ENCODE measurements around the gene AWAT1. TPM values are rescaled to one million over a fixed set of nuclear protein-coding genes. Genes with fewer than 3 reads are reported as not detected.

The AWAT1 gene
- not detected in 2 replicates for total RNA-seq

GRCh38 chrX:70234355-70234754, at the start of gene AWAT1:
TSS of gene AWAT1 (plus strand) at chrX:70234655. CDS start at chrX:70234696, 41 bp downstream.

DNA sequence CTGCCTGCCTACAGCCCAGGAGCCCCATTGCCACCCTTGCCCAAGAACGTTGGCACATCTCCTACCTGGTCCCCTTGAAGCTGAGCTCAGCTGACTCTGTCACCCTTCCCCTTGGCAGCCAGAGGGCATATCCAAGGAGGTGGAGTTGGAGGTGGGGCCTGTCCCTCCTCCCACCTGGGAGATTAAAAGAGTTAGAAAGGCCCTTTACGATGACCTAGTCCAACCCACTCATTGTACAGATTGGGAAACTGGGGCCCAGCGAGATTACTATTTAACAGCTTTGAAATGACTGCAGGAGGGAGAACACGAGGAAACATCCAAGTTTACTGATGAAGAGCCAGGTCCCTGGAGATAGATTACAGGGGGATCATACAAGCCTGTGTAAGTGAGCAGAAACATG, 25.6 kb downstream of the AWAT1 start, which contains the start of gene P2RY4:
TSS of gene P2RY4 (minus strand) at position 101 of the 400 bp plus-strand sequence. CDS start 580 bp downstream, outside the sequence.

GRCh38 chrX:70268034-70268433, 33.6 kb downstream of the AWAT1 start, which contains the start of gene ARR3:
TSS of gene ARR3 (plus strand) at chrX:70268334. CDS start at chrX:70269386, 1,052 bp downstream.

GRCh38 chrX:70281951-70282350, 47.5 kb downstream of the AWAT1 start, which contains the start of gene RAB41:
TSS of gene RAB41 (plus strand) at chrX:70282172. CDS start at chrX:70282218, 46 bp downstream.

Other genes starting within 250 kb of the AWAT1 start
- not detected in 2 replicates for gene AWAT2, start 184.7 kb upstream of the AWAT1 start, total RNA-seq
- gene OTUD6A, start 172.2 kb upstream of the AWAT1 start, total RNA-seq: not detected in 2 replicates
- 45.6 and 58.8 TPM in 2 replicates for gene IGBP1, start 101.2 kb upstream of the AWAT1 start, total RNA-seq
- gene DGAT2L6, start 57.2 kb upstream of the AWAT1 start, total RNA-seq: not detected in 2 replicates
- not detected in 2 replicates for gene P2RY4, start 25.5 kb downstream of the AWAT1 start, total RNA-seq
- not detected in 2 replicates for gene ARR3, start 33.7 kb downstream of the AWAT1 start, total RNA-seq
- gene RAB41, start 47.5 kb downstream of the AWAT1 start, total RNA-seq: not detected in 2 replicates
- gene PDZD11, start 55.3 kb downstream of the AWAT1 start, total RNA-seq: 92.9 and 96.3 TPM in 2 replicates
- 9.5 and 12.6 TPM in 2 replicates for gene KIF4A, start 55.4 kb downstream of the AWAT1 start, total RNA-seq
- gene GDPD2, start 188.7 kb downstream of the AWAT1 start, total RNA-seq: not detected in 2 replicates
- gene DLG3, start 210.2 kb downstream of the AWAT1 start, total RNA-seq: 7.1 and 16.4 TPM in 2 replicates